Measurements from ENCODE around the gene CDK5R1.

Gene CDK5R1

GRCh38 chr17:32528825-32529224 lies 42.0 kb downstream of the CDK5R1 start:
- Histone ChIP-seq H3K27ac (ENCODE audit: low read depth, low read length) (no peak overlapping the region), H3K36me3 (ENCODE audit: control insufficient read depth, insufficient read depth, low read length) (no peaks in the 10 kb centered on the region), H3K9ac (ENCODE audit: low read length) (no peak overlapping the region), H3K4me3 (ENCODE audit: low read depth, low read length) (no peak overlapping the region), H3K4me1 (ENCODE audit: control insufficient read depth, insufficient read depth, low read length) (no peaks in the 10 kb centered on the region), H3K9me3 (ENCODE audit: control insufficient read depth, insufficient read depth, low read depth, low read length) (no peaks in the 10 kb centered on the region), H3K27me3 (ENCODE audit: control insufficient read depth, insufficient read depth, low read length) (no peaks in the 10 kb centered on the region)

- H3K27ac ChIP-seq (ENCODE audit: low read depth, low read length), result no peak overlapping the region
- no peaks in the 10 kb centered on the region for H3K27me3 ChIP-seq (ENCODE audit: control insufficient read depth, insufficient read depth, low read length)
- H3K9me3 ChIP-seq (ENCODE audit: control insufficient read depth, insufficient read depth, low read depth, low read length), result no peaks in the 10 kb centered on the region
These were observed 42.8 kb downstream of the CDK5R1 start for GRCh38 chr17:32529604-32530003.

GRCh38 chr17:32533296-32533695 lies 46.5 kb downstream of the CDK5R1 start:
- Histone ChIP-seq H3K9me3 (ENCODE audit: control insufficient read depth, insufficient read depth, low read depth, low read length) (no peaks in the 10 kb centered on the region), H3K4me1 (ENCODE audit: control insufficient read depth, insufficient read depth, low read length) (no peaks in the 10 kb centered on the region), H3K4me3 (ENCODE audit: low read depth, low read length) (no peak overlapping the region), H3K27me3 (ENCODE audit: control insufficient read depth, insufficient read depth, low read length) (no peaks in the 10 kb centered on the region), H3K27ac (ENCODE audit: low read depth, low read length) (no peak overlapping the region), H3K36me3 (ENCODE audit: control insufficient read depth, insufficient read depth, low read length) (no peaks in the 10 kb centered on the region), H3K9ac (ENCODE audit: low read length) (no peak overlapping the region)

More at GRCh38 chr17:32529604-32530003, 42.8 kb downstream of the CDK5R1 start:
- no peak overlapping the region for H3K4me3 ChIP-seq (ENCODE audit: low read depth, low read length)
- no peak overlapping the region for H3K9ac ChIP-seq (ENCODE audit: low read length)
- H3K4me1 ChIP-seq (ENCODE audit: control insufficient read depth, insufficient read depth, low read length), result no peaks in the 10 kb centered on the region
- H3K36me3 ChIP-seq (ENCODE audit: control insufficient read depth, insufficient read depth, low read length), result no peaks in the 10 kb centered on the region

GRCh38 chr17:32536736-32537643 lies 50.2 kb downstream of the CDK5R1 start:
- Histone ChIP-seq H3K4me1 (ENCODE audit: control insufficient read depth, insufficient read depth, low read length) (peaks cover 6% of the 10 kb centered on the region), H3K27me3 (ENCODE audit: control insufficient read depth, insufficient read depth, low read length) (no peaks in the 10 kb centered on the region), H3K27ac (ENCODE audit: low read depth, low read length) (no peak overlapping the region), H3K9me3 (ENCODE audit: control insufficient read depth, insufficient read depth, low read depth, low read length) (no peaks in the 10 kb centered on the region), H3K4me3 (ENCODE audit: low read depth, low read length) (no peak overlapping the region), H3K36me3 (ENCODE audit: control insufficient read depth, insufficient read depth, low read length) (no peaks in the 10 kb centered on the region), H3K9ac (ENCODE audit: low read length) (no peak overlapping the region)
